NCI-H146 treated with DMSO at 0.1 percent for 48 hours (cell line): ENCODE results near the gene BCAS3.
A peak's percentile ranks its signal among the peaks of the same experiment; 100 is the strongest.
"Not testable (repeated sequence)": the region's sequence is repeated elsewhere in the genome, so short reads cannot be mapped to it uniquely, and the experiment has no call there.

ENCODE experiments used
- DNase-seq: peaks from one replicate; lab custom pipeline; 2025; ENCODE audit not compliant: unreplicated experiment; lab: John Stamatoyannopoulos, UW

BCAS3 gene

DNA sequence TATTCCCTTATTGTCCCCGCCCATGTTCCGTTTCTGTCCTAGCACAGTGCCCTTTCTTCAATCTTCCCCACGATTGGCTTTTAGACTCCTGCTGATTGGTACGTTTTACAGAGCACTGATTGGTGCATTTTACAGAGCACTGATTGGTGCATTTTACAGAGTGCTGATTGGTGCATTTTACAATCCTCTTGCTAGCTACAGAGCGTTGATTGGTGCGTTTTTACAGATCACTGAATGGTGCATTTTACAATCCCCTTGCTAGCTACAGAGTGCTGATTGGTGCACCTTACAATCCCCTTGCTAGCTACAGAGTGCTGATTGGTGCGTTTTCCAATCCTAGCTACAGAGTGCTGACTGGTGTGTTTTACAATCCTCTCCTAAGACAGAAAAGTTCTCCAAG lies 3.0 kb upstream of the BCAS3 start:
- not testable (repeated sequence) for DNase-seq

DNA sequence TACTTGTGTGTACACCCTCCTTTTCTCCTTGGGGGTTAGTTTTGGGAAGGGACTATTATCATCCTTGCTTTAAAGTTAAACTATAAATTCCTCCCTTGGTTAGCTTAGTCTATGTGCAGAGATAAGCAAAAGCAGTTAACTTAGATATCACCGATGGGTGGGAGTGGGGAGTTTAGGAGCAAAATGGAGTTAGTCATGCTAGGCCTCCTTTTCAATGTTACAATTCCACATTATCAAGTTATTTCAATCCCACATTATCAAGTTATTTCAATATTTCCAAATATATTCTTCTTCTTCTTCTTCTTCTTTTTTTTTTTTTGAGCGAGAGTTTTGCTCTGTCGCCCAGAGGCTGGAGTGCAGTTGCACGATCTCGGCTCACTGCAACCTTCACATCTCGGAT lies 1.7 kb upstream of the BCAS3 start:
- no peak for DNase-seq

DNA sequence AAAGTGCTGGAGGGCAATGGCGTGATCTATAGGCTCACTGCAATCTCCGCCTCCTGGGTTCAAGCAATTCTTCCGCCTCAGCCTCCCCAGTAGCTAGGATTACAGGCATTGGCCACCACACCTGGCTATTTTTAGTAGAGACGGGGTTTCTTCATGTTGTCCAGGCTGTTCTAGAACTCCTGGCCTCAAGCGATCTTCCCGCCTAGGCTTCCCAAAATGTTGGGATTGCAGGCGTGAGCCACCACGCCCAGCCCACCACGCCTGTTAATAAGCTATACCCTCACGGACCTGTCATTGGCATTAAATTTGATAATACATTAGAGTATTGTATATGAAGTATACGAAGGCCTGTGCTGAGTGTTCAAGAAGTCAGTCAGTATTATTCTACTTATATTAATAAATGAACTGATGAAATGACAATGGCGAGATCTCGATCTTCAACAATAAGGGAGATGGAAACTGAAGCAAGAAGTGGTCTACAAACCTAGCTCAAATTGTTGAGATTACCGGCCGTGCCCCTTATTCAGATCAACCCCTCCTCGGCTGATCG lies 818 bp upstream of the BCAS3 start:
- DNase-seq = no peak

- DNase-seq = no peak
These were observed 430 bp downstream of the BCAS3 start for GRCh38 chr17:60678118-60678444.

GRCh38 chr17:60679287-60679686 lies 1.6 kb downstream of the BCAS3 start:
- DNase-seq = no peak

- DNase-seq = no peak
These were observed 3.1 kb downstream of the BCAS3 start for GRCh38 chr17:60680754-60681153.

GRCh38 chr17:60685437-60685836 lies 7.8 kb downstream of the BCAS3 start:
- DNase-seq = no peak

DNA sequence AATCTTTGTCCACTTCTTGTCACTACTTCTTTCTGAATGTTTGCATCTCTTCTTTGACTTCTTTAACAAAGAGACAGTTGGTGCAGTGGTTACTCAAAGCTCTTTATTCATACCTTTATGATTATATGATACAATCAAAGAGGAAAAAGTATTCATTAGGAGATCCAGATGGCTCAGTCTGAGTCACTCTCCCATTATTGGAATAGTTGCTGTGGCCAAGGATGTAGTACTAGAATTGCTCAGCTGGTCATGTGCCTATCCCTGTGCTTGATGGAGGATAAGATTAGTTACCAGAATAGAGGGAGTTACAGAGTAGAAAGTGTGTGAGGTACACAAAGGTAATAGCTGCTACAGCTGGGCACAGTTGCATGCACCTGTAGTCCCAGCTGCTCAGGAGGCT lies 18.3 kb downstream of the BCAS3 start:
- no peak for DNase-seq

DNA sequence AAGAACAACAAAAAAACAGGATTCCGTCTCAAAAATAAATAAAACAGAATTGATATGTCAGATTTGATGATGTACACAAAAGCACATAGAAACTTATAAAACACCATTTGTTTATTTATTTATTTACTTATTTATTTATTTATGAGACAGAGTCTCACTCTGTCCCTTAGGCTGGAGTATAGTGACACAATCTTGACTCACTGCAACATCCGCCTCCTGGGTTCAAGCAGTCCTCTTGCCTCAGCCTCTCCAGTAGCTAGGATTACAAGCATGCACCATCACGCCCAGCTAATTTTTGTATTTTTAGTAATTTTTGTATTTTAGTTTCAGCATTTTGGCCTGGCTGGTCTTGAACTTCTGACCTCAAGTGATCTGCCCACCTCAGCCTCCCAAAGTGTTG lies 21.4 kb downstream of the BCAS3 start:
- DNase-seq = no peak

GRCh38 chr17:60704170-60704569 lies 26.5 kb downstream of the BCAS3 start:
- peak; percentile 49 for DNase-seq

DNA sequence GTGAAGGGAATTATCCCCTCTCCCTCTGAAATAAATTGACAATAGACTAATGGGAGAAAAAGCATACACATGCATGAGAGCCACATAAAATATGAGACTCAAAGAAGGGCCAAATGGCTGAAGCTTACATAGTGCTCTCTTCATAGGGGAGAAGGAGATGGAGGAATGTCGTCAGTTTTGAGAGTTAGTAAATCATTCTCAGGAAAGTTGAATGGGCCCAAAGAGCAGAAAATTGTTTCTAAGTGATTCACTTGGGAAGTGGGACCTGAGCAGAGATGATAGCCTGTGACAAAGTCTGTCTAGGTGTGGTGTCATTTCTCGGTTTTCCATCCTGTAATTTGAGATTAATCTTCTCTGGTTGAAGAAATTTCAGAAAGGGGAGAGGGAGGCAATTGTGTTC lies 35.0 kb downstream of the BCAS3 start:
- DNase-seq = no peak

- DNase-seq = no peak
These were observed 36.0 kb downstream of the BCAS3 start for GRCh38 chr17:60713608-60714007.

GRCh38 chr17:60716766-60717165 lies 39.1 kb downstream of the BCAS3 start:
- DNase-seq = no peak

- DNase-seq = no peak
These were observed 40.2 kb downstream of the BCAS3 start for GRCh38 chr17:60717814-60718213.

GRCh38 chr17:60720763-60721531 lies 43.3 kb downstream of the BCAS3 start:
- peak; percentile 4 for DNase-seq

DNA sequence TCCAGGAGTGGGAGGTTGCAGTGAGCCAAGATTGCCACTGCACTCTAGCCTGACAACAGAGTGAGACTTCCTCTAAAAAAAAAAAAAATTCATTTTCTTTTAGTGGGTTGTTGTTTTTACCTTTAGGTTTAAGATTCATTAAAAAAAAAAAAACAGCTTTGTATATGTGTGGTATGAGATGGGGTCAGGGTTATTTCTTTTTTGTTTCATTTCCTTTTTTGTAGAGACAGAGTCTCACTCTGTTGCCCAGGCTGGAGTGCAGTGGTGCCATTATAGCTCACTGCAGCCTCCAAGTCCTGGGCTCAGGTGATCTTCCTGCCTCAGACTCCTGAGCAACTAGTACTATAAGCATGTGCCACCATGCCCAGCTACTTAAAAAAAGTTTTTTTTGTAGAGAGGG lies 47.0 kb downstream of the BCAS3 start:
- no peak for DNase-seq

GRCh38 chr17:60729854-60730253 lies 52.2 kb downstream of the BCAS3 start:
- DNase-seq = no peak

- no peak for DNase-seq
These were observed 52.6 kb downstream of the BCAS3 start for GRCh38 chr17:60730273-60730672.

DNA sequence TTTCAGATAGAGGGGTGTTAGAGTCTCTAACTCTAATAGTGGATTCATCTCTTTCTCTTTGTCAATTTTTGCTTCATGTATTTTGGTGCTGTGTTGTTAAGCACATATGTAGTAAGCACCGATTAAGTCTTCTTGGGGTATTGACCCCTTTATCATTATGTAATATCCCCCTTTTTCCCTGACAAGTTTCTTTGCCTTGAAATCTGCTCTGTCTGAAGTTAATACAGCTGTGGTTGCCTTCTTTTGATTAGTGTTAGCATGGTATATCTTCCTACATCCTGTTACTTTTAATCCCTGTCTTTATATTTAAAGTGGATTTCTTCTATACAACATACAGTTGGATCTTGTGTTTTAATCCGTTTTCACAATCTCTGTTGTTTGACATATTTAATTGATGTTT lies 60.6 kb downstream of the BCAS3 start:
- no peak for DNase-seq

DNA sequence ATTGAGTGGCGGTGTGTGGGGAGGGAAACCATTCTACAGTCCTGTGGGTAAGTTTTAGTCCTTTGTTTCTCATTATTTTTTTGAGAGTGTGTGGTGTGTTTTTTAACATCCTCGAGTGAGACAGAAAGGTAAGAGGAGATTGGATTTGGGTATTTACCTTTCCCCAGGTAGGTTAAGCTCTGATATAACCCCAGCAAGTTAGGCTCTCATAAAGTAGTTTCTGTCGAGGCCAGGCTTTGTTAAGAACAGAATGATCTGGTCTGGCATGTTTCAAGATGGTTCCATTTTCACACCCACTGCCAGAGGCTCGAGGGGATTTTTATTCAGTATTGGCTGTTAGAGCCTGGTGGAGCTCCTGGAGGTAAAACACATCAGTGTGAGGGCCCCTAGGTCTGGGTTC lies 62.9 kb downstream of the BCAS3 start:
- no peak for DNase-seq

- DNase-seq = no peak
These were observed 63.4 kb downstream of the BCAS3 start for GRCh38 chr17:60741031-60741430.

DNA sequence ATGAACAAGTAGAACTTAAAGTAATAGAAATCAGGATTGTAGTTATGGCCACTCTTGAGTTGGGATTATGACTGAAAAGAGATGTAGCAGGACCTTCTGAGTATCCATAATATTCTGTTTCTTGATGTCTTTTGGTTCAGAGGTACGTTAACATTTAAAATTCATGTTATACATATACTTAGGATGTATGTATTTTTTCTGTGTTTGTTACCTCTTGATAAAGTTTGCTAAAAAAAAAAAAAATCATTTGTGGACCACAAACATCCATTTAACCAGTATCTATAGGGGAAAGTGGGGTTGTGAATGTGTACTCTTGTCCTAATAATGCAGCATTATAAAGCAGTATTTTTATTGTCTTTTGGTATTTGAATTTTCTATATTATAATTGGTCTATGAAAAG lies 65.6 kb downstream of the BCAS3 start:
- DNase-seq = no peak

DNA sequence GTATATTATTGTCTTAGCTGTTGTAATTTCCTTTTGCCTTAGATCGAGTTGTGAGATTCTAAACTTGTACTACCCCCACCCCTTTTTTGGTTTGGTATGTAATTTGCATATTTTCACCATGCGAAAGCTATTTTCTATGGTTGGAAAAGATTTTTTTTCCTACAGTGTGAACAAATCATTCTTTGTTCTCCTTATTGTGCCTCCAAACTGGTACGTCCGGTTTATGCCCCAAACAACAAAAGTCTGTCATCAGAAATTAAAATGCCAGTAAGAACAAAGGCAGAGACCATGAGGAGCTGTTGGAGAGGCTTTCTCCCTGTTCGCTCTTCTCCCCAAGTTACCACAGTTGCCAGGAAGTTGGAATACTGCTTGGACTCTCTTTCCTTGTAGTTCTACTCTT lies 66.1 kb downstream of the BCAS3 start:
- DNase-seq = no peak
